ENCODE data around the gene RNF135.
"Not testable (repeated sequence)": the region's sequence is repeated elsewhere in the genome, so short reads cannot be mapped to it uniquely, and the experiment has no call there.

Gene RNF135

GRCh38 chr17:30970831-30971567 lies at the start of gene RNF135:
TSS of gene RNF135 (plus strand) at chr17:30971039. CDS start at chr17:30971074, 35 bp downstream.
- peak; percentile 44 for DNase-seq

- DNase-seq: no peak
Measured at GRCh38 chr17:30921544-30922196, 49.2 kb upstream of the RNF135 start, which contains the start of gene ADAP2. TSS of gene ADAP2 (plus strand) at chr17:30921945. CDS start at chr17:30922015, 70 bp downstream.

- DNase-seq: no peak
Measured at GRCh38 chr17:30922235-30923030, 48.4 kb upstream of the RNF135 start.

- no peak for DNase-seq
Measured at GRCh38 chr17:30924341-30924740, 46.5 kb upstream of the RNF135 start.

GRCh38 chr17:30926516-30926915 lies 44.3 kb upstream of the RNF135 start:
- no peak for DNase-seq

GRCh38 chr17:30927756-30928155 lies 43.1 kb upstream of the RNF135 start:
- DNase-seq: no peak

GRCh38 chr17:30928584-30928983 lies 42.3 kb upstream of the RNF135 start:
- no peak for DNase-seq

- DNase-seq: no peak
Measured at GRCh38 chr17:30929081-30929633, 41.7 kb upstream of the RNF135 start.

- not testable (repeated sequence) for DNase-seq
Measured at GRCh38 chr17:30929861-30930260, 41.0 kb upstream of the RNF135 start.

- no peak for DNase-seq
Measured at GRCh38 chr17:30930495-30930894, 40.3 kb upstream of the RNF135 start.

GRCh38 chr17:30931582-30931981 lies 39.3 kb upstream of the RNF135 start:
- DNase-seq: not testable (repeated sequence)

GRCh38 chr17:30933966-30934365 lies 36.9 kb upstream of the RNF135 start:
- no peak for DNase-seq

- DNase-seq: no peak
Measured at GRCh38 chr17:30939051-30939689, 31.7 kb upstream of the RNF135 start.

GRCh38 chr17:30942308-30943079 lies 28.3 kb upstream of the RNF135 start:
- no peak for DNase-seq

GRCh38 chr17:30947796-30948195 lies 23.0 kb upstream of the RNF135 start:
- no peak for DNase-seq

GRCh38 chr17:30950189-30950588 lies 20.6 kb upstream of the RNF135 start:
- DNase-seq: no peak

GRCh38 chr17:30950669-30951399 lies 20.0 kb upstream of the RNF135 start:
- DNase-seq: no peak

GRCh38 chr17:30952638-30953393 lies 18.0 kb upstream of the RNF135 start:
- no peak for DNase-seq

- no peak for DNase-seq
Measured at GRCh38 chr17:30954046-30954830, 16.6 kb upstream of the RNF135 start.

Data from CD4-positive, alpha-beta T cell treated with Interleukin-4 for 4 hours (primary cell).